GM19372 (cell line): Measurements from ENCODE around the gene PCDHGA5.
"Not testable (repeated sequence)": the region's sequence is repeated elsewhere in the genome, so short reads cannot be mapped to it uniquely, and the experiment has no call there.

Experiments
- ATAC-seq: cut with Tn5 transposase; IDR thresholded peaks from one replicate; pipeline ENCODE4 v1.9.1; 2021; ENCODE audit warnings: mild to moderate bottlenecking, low read depth, moderate library complexity; ENCODE audit not compliant: unreplicated experiment

Gene PCDHGA5

DNA sequence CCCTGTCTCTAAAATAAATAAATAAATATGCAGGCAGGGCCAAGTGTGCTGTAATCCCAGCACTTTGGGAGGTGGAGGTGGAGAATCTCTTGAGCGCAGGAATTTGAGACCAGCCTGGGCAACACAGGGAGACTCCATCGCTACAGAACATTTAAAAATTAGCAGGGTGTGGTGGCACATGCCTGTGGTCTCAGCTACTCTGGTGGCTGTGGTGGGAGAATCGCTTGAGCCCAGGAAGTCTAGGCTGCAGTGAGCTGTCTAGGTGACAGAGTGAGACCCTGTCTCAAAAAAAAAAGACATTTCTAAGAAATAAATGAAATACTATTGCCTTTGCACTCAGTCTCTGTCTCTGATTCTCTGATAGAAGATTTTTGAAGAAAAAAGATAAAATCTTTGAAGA, 47.6 kb downstream of the PCDHGA5 start:
- no peak for ATAC-seq

DNA sequence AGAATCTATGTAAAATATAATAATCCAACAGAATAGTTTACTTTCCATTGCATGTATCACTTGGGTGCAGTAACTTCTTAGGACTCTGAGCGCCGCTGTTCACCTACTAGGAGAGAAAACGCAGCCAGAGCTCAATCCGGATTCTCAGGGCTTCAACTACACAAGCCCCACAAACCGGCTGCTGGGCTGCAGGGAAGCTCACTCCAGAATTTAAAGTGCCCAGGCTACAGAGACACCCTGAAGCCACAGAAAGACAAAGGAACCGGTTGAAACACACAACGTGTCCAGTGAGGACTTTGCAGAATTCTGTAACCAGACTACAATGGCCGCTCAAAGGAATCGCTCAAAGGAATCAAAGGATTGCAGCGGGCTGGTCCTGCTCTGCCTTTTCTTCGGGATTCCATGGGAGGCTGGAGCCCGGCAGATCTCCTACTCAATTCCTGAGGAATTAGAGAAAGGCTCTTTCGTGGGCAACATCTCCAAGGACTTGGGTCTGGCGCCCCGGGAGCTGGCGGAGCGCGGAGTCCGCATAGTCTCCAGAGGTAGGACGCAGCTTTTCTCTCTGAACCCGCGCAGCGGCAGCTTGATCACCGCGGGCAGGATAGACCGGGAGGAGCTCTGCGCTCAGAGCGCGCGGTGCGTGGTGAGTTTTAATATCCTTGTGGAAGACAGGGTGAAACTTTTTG, 49.0 kb downstream of the PCDHGA5 start, which contains the start of gene PCDHGA10:
Gene PCDHGA10, plus strand, starts transcription at position 134 of the 686 bp plus-strand sequence. Its CDS starts 189 bp downstream, at position 323.
- peak; percentile 92 for ATAC-seq

DNA sequence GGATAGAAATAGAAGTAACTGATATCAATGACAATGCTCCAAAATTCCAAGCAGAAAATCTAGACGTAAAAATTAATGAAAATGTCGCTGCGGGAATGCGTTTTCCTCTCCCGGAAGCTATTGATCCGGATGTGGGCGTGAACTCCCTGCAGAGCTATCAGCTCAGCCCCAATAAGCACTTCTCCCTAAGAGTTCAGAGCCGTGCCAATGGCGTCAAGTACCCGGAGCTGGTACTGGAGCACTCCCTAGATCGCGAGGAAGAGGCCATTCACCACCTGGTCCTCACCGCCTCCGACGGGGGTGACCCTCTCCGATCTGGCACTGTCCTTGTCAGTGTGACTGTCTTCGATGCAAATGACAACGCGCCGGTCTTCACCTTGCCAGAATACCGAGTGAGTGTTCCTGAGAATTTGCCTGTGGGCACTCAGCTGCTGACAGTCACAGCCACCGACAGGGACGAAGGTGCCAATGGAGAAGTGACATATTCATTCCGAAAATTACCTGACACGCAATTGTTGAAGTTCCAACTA, 49.6 kb downstream of the PCDHGA5 start:
- ATAC-seq = no peak

DNA sequence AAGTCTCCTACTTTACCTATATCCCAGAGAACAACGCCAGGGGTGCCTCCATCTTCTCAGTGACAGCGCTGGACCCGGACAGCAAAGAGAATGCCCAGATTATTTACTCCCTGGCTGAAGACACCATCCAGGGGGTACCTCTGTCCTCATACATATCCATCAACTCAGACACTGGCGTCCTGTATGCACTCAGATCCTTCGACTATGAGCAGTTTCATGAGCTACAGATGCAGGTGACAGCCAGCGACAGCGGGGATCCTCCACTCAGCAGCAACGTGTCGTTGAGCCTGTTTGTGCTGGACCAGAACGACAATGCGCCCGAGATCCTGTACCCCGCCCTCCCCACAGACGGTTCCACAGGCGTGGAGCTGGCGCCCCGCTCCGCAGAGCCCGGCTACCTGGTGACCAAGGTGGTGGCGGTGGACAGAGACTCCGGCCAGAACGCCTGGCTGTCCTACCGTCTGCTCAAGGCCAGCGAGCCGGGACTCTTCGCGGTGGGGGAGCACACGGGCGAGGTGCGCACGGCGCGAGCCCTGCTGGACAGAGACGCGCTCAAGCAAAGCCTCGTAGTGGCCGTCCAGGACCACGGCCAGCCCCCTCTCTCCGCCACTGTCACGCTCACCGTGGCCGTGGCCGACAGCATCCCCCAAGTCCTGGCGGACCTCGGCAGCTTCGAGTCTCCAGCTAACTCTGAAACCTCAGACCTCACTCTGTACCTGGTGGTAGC, 50.7 kb downstream of the PCDHGA5 start:
- ATAC-seq = not testable (repeated sequence)

DNA sequence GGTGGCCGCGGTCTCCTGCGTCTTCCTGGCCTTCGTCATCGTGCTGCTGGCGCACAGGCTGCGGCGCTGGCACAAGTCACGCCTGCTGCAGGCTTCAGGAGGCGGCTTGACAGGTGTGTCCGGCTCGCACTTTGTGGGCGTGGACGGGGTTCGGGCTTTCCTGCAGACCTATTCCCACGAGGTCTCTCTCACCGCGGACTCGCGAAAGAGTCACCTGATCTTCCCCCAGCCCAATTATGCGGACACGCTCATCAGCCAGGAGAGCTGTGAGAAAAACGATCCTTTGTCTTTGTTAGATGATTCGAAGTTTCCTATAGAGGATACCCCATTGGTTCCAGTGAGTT, 51.3 kb downstream of the PCDHGA5 start:
- not testable (repeated sequence) for ATAC-seq
